Cardiac muscle cell (in vitro differentiated cells and primary cell): ENCODE data around the gene RREB1. TPM values are rescaled to one million over a fixed set of nuclear protein-coding genes. Genes with fewer than 3 reads are reported as not detected.

ENCODE experiments used
- DNase-seq, 2 donors: peaks; one replicate each; pipeline versions ENCODE4 v3.0.0 to v3.0.0-alpha.2; 2010 to 2017; ENCODE audit warnings: low read depth in 1 of 2, low spot score in 1 of 2
- H3K27ac ChIP-seq: fragments of 200-600 bp; sonication (generic); 2 replicates; pipeline ENCODE4 v1.5.1; 2016
- H3K27me3 ChIP-seq: fragments of 200-600 bp; sonication (generic); 2 replicates; pipeline ENCODE4 v1.6.0; 2016; ENCODE audit warnings: control low read depth
- H3K36me3 ChIP-seq: fragments of 200-600 bp; sonication (generic); 2 replicates; pipeline ENCODE4 v1.5.1; 2016; ENCODE audit warnings: control low read depth
- H3K4me1 ChIP-seq: fragments of 200-600 bp; sonication (generic); 2 replicates; pipeline ENCODE4 v1.8.1; 2017; ENCODE audit warnings: low read depth, mild to moderate bottlenecking, mixed run types
- H3K4me3 ChIP-seq: fragments of 200-600 bp; sonication (generic); 2 replicates; pipeline ENCODE4 v1.5.1; 2016; ENCODE audit warnings: mild to moderate bottlenecking
- H3K9me3 ChIP-seq: fragments of 200-600 bp; sonication (generic); 2 replicates; pipeline ENCODE4 v1.5.1; 2017; ENCODE audit warnings: low read depth, mild to moderate bottlenecking, control low read depth
- polyA plus RNA-seq: library from polyadenylated mRNA; unstranded; fragments of >200 nt; fragmentation: Nextera tagmentation; extraction: Ambion mirVana; gene quantifications from 2 replicates; pipeline ENCODE4 v1.2.1, GENCODE V29; 2016
- total RNA-seq: library from RNA; depleted of rRNA; stranded (reverse); fragments of >200 nt; gene quantifications from 2 replicates; pipeline ENCODE4 v1.2.3, GENCODE V29; 2016
- TF ChIP-seq, protein P1 (sequence below): IDR thresholded peaks from 2 replicates; pipeline ENCODE4 v1.5.1; 2012; ENCODE audit warnings: low read depth, mild to moderate bottlenecking, low read length

The RREB1 gene
- total and polyA plus RNA-seq, 2 experiments from 2014 or later = 15.4 to 55.3 TPM

DNA sequence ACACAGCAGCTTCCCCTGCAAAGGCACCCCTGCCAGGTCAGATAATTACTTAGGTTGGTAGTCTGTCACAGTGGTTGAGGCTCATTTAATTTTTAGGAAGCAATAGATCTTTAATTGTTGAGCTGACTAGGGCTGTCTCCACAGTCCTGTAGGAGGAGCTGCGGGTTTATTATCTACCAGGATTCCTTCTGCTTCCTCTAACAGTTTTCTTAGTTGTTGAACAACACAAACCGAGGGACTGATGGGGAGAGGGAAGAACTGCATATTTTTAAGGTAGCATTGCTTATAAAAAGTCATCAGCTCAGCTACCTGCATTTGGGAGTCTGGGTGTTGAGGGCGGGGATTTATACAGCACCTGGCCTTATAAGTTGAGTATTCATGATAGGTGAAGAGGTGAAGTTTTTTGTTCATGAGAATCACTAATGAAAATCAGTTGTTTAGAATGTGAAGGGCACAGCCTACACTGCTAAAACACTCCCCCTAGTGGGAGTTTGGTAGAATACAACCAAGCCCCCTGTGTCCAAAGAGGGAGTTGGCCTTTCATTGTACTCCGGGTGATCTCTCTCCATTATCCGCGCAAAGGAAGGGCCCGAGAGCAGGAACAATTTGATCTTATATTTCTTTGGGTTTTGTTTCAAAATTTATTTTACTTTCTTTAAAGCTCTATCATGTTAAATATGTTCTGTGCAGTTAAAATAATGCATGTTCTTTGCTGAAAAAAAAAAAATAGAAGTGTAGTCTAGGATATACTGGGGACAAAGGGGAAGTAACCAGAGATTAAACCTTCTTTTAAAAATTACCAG is 135.6 kb downstream of the RREB1 start:
- H3K4me1 ChIP-seq = peaks cover 10% of the 10 kb centered on the region
- H3K36me3 ChIP-seq = no peaks in the 10 kb centered on the region
- H3K27me3 ChIP-seq = no peaks in the 10 kb centered on the region
- H3K27ac ChIP-seq = peak overlapping the region; percentile 31
- H3K4me3 ChIP-seq = no peak overlapping the region
- peak; percentile 75 to 77 for DNase-seq
- TF ChIP-seq, protein P1, sequence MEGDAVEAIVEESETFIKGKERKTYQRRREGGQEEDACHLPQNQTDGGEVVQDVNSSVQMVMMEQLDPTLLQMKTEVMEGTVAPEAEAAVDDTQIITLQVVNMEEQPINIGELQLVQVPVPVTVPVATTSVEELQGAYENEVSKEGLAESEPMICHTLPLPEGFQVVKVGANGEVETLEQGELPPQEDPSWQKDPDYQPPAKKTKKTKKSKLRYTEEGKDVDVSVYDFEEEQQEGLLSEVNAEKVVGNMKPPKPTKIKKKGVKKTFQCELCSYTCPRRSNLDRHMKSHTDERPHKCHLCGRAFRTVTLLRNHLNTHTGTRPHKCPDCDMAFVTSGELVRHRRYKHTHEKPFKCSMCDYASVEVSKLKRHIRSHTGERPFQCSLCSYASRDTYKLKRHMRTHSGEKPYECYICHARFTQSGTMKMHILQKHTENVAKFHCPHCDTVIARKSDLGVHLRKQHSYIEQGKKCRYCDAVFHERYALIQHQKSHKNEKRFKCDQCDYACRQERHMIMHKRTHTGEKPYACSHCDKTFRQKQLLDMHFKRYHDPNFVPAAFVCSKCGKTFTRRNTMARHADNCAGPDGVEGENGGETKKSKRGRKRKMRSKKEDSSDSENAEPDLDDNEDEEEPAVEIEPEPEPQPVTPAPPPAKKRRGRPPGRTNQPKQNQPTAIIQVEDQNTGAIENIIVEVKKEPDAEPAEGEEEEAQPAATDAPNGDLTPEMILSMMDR = peak; percentile 84
- H3K9me3 ChIP-seq = no peaks in the 10 kb centered on the region

DNA sequence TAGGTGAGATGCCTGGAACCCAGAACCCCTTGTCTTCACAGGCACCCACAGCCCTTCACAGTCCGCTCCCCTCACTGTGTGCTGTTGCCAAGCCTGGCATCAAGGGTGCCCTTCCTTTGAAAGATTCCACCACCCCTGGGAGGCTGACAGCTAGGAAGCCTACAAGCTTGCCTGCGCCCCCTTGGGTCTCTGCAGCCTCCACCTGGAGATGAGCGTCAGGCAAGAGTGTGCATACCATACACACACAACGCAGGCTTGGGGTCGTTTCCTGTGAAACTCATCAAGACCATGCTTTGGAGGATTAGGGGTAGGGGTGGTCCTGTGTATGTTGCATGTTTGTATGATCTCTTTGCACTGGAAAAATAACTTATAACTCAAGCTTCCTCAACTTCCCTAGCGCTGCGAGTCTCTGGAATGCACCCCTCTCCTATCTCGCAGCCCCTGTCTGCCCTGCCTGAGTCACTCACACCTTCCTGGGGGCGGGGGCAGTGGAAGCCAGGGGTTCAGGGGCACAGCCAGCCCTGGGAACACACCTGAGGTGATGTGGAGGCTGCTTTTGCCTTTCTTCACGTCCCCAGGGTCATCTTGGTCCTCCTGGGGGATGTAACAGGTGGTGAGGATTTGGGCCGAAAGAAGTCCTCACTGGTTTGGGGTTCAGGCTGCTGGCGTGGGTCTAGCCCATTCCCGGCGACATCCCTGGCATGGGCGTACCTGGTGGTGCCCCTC is 138.1 kb downstream of the RREB1 start:
- TF ChIP-seq, protein P1 = no peak
- no peak for DNase-seq
- Histone ChIP-seq H3K27ac (no peak overlapping the region), H3K4me1 (peaks cover 10% of the 10 kb centered on the region), H3K9me3 (no peaks in the 10 kb centered on the region), H3K4me3 (no peak overlapping the region), H3K27me3 (no peaks in the 10 kb centered on the region), H3K36me3 (no peaks in the 10 kb centered on the region)

DNA sequence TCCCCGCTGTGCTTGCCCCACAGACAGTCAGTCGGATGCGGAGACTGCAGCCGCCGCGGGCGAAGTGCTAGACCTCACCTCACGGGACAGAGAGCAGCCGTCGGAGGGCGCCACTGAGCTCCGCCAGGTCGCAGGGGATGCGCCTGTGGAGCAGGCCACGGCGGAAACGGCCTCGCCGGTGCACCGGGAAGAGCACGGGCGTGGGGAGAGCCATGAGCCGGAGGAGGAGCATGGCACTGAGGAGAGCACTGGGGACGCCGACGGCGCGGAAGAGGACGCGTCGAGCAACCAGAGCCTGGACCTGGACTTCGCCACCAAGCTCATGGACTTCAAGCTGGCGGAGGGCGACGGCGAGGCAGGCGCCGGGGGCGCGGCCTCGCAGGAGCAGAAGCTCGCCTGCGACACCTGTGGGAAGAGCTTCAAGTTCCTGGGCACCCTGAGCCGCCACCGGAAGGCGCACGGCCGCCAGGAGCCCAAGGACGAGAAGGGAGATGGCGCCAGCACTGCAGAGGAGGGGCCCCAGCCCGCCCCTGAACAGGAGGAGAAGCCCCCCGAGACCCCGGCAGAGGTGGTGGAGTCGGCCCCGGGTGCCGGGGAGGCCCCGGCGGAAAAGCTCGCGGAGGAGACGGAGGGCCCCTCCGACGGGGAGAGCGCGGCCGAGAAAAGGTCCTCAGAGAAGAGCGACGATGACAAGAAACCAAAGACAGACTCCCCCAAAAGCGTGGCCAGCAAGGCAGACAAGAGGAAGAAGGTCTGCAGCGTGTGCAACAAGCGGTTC is 138.8 kb downstream of the RREB1 start:
- Histone ChIP-seq H3K36me3 (no peaks in the 10 kb centered on the region), H3K4me1 (peaks cover 10% of the 10 kb centered on the region), H3K27ac (no peak overlapping the region), H3K4me3 (no peak overlapping the region), H3K27me3 (no peaks in the 10 kb centered on the region), H3K9me3 (no peaks in the 10 kb centered on the region)
- DNase-seq = no peak
- TF ChIP-seq, protein P1 = no peak

DNA sequence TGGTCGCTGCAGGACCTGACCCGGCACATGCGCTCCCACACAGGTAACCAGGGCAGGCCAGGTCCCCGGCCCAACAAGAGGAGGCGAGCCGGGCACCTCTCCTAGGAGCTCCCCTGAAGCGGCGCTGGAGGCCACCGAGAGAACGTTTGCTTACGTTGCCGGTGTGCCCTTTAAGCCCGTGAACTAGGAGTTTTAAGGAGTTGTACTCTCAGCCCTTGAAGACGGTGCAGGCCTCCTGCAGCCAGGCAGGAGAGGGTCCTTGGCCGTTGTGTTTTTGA is 139.4 kb downstream of the RREB1 start:
- DNase-seq = no peak
- no peaks in the 10 kb centered on the region for H3K9me3 ChIP-seq
- peaks cover 7% of the 10 kb centered on the region for H3K4me1 ChIP-seq
- H3K4me3 ChIP-seq = no peak overlapping the region
- no peak overlapping the region for H3K27ac ChIP-seq
- TF ChIP-seq, protein P1 = no peak
- no peaks in the 10 kb centered on the region for H3K27me3 ChIP-seq
- H3K36me3 ChIP-seq = no peaks in the 10 kb centered on the region

DNA sequence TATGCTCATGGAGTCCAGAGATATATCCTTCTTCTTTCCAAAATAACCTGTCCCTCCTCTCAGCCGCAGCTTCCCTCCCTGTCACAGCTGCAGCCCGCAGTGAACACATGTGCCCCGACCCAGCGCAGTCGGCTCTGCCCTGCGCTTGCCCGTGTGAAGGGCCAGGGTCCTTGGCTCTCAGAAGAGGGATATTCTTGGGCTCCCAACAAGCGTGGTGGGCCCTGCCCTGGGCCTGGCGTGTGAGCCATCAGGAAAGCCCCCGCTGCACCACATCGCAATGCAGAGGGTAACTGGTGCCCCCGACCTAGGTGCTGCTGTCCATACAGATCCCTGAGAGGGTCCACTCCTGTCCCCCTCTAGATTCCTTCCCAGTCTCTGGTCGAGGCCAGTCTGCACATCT is 140.1 kb downstream of the RREB1 start:
- TF ChIP-seq, protein P1 = no peak
- H3K27ac ChIP-seq = no peak overlapping the region
- H3K4me1 ChIP-seq = peaks cover 4% of the 10 kb centered on the region
- no peak overlapping the region for H3K4me3 ChIP-seq
- H3K27me3 ChIP-seq = no peaks in the 10 kb centered on the region
- DNase-seq = no peak
- no peaks in the 10 kb centered on the region for H3K9me3 ChIP-seq
- H3K36me3 ChIP-seq = no peaks in the 10 kb centered on the region
